Measurements from ENCODE around the gene SDK1. TPM values are rescaled to one million over a fixed set of nuclear protein-coding genes. Genes with fewer than 3 reads are reported as not detected.

The SDK1 gene
- total and polyA plus RNA-seq, 2 donors (not counting 3 experiments of a cell fraction or from before 2014, with no cell fraction given): 1.6 to 3.9 TPM

- BruUV-seq (replicated peaks): no TSS peak
- ChIA-PET POLR2A (no interaction called here), CTCF (no interaction called here)
- no peak for FAIRE-seq
- H3K4me2 ChIP-seq (ENCODE audit: insufficient read depth, low read length): no peak overlapping the region
- H3K27me3 ChIP-seq (ENCODE audit: control insufficient read depth in 2 of 2, insufficient read depth in 2 of 2, low read length in 2 of 2): no peaks in the 10 kb centered on the region
- dilution Hi-C loops (cut with MboI; ENCODE audit: extremely low pct_ligation_motif_present, low sequenced_read_pairs): no loop called here
- H3K4me3 ChIP-seq (replicated peaks in 1 of 3; ENCODE audit: insufficient read depth in 1 of 3, low read depth in 1 of 3, low read length in 3 of 3): no peak overlapping the region
- H3K9ac ChIP-seq (replicated peaks; ENCODE audit: extremely low read depth, insufficient read depth, low read length): no peak overlapping the region
- no peaks in the 10 kb centered on the region for H3K9me1 ChIP-seq (replicated peaks; ENCODE audit: control insufficient read depth, extremely low read depth, insufficient read depth, low read length)
- H3K27ac ChIP-seq (ENCODE audit: insufficient read depth, low read depth, low read length): no peak overlapping the region
- H3K9me3 ChIP-seq (replicated peaks; ENCODE audit: control insufficient read depth, insufficient read depth, low read length): no peaks in the 10 kb centered on the region
- intact Hi-C loops (cut with micrococcal nuclease): no loop called here
- TF ChIP-seq CTCF (IDR thresholded peaks at IDR 0.05; ENCODE audit: extremely low read depth in 1 of 2, insufficient read depth in 1 of 2, low read depth in 1 of 2, low read length in 2 of 2) (no peak), JUN (IDR thresholded peaks at IDR 0.05; ENCODE audit: borderline replicate concordance, insufficient read depth, insufficient read length, low read depth) (no peak), POLR2A (IDR thresholded peaks at IDR 0.05; ENCODE audit: low read depth, low read length) (no peak), POLR2AphosphoS5 (IDR thresholded peaks at IDR 0.05; ENCODE audit: insufficient read depth, low read depth, low read length) (no peak), GATA2 (IDR thresholded peaks at IDR 0.05; ENCODE audit: insufficient read depth, insufficient read length, low read depth, low read length) (no peak), FOS (IDR thresholded peaks at IDR 0.05; ENCODE audit: borderline replicate concordance, insufficient read depth, low read length) (no peak), MAX (IDR thresholded peaks at IDR 0.05; ENCODE audit: insufficient read depth, insufficient read length) (no peak), EZH2 (IDR thresholded peaks at IDR 0.05; ENCODE audit: borderline replicate concordance, low read depth, low read length, severe bottlenecking) (no peak), MYC (IDR thresholded peaks at IDR 0.05; ENCODE audit: low read depth, low read length) (no peak)
- H4K20me1 ChIP-seq (replicated peaks; ENCODE audit: control insufficient read depth, extremely low read depth, insufficient read depth, low read length): no peaks in the 10 kb centered on the region
- H2AFZ ChIP-seq (ENCODE audit: low read depth, low read length): no peak overlapping the region
- no peak for DNase-seq (ENCODE audit: low read depth, low spot score)
- no peaks in the 10 kb centered on the region for H3K36me3 ChIP-seq (ENCODE audit: control insufficient read depth in 2 of 2, extremely low read depth in 1 of 2, insufficient read depth in 2 of 2, low read length in 2 of 2)
- no peaks in the 10 kb centered on the region for H3K4me1 ChIP-seq (ENCODE audit: control insufficient read depth, extremely low read depth, insufficient read depth, low read length)
- no peaks in the 10 kb centered on the region for H3K79me2 ChIP-seq (ENCODE audit: control insufficient read depth, insufficient read depth, low read length)
These were observed 431.4 kb downstream of the SDK1 start for GRCh38 chr7:3732395-3733005.

All from endothelial cell of umbilical vein (primary cell).